GM19238 (cell line): Measurements from ENCODE around the gene TAF3.

Experiments
- DNase-seq: peaks from one replicate; pipeline ENCODE4 v3.0.0; 2011; ENCODE audit warnings: low spot score; ENCODE audit not compliant: insufficient read length

TAF3 gene

GRCh38 chr10:8044331-8044907 lies 226.1 kb downstream of the TAF3 start:
- no peak for DNase-seq

- no peak for DNase-seq
Observed at GRCh38 chr10:8044908-8045725, 226.8 kb downstream of the TAF3 start.

GRCh38 chr10:8045726-8046494 lies 227.6 kb downstream of the TAF3 start:
- DNase-seq = no peak

- no peak for DNase-seq
Observed at GRCh38 chr10:8047452-8048280, 229.4 kb downstream of the TAF3 start.

- no peak for DNase-seq
Observed at GRCh38 chr10:8048281-8049008, 230.1 kb downstream of the TAF3 start.

- DNase-seq = no peak
Observed at GRCh38 chr10:8049045-8049864, 230.9 kb downstream of the TAF3 start.

GRCh38 chr10:8049865-8050555 lies 231.7 kb downstream of the TAF3 start:
- no peak for DNase-seq

- no peak for DNase-seq
Observed at GRCh38 chr10:8050556-8051108, 232.3 kb downstream of the TAF3 start.

- no peak for DNase-seq
Observed at GRCh38 chr10:8051109-8051821, 233.0 kb downstream of the TAF3 start.

- DNase-seq = no peak
Observed at GRCh38 chr10:8051851-8052257, 233.5 kb downstream of the TAF3 start.

GRCh38 chr10:8052341-8052955 lies 234.1 kb downstream of the TAF3 start:
- no peak for DNase-seq

GRCh38 chr10:8052956-8053445 lies 234.7 kb downstream of the TAF3 start:
- DNase-seq = no peak

GRCh38 chr10:8053446-8054243 lies 235.3 kb downstream of the TAF3 start:
- DNase-seq = peak; percentile 98

- no peak for DNase-seq
Observed at GRCh38 chr10:8054244-8054493, 235.9 kb downstream of the TAF3 start.

GRCh38 chr10:8054494-8055407 lies 236.4 kb downstream of the TAF3 start, which contains the start of gene GATA3:
TSS of gene GATA3 (plus strand) at chr10:8054688. CDS start at chr10:8055656, 968 bp downstream.
- peak; percentile 81 for DNase-seq
